GM12878 (cell line): ENCODE results near the gene SLC4A5.
A peak's percentile ranks its signal among the peaks of the same experiment; 100 is the strongest.

Experiments used
- CHD4 ChIP-seq: fragments of 200-600 bp; sonication (generic); IDR thresholded peaks from 2 replicates; pipeline ENCODE4 v1.6.1; 2016; ENCODE audit warnings: mild to moderate bottlenecking
- EZH2 ChIP-seq: IDR thresholded peaks from 2 replicates; pipeline ENCODE4 v1.6.1; 2012; ENCODE audit warnings: low read depth, mild to moderate bottlenecking, control low read depth, inconsistent platforms, low read length, borderline replicate concordance; ENCODE audit not compliant: control insufficient read depth
- FOXM1 ChIP-seq: IDR thresholded peaks from 2 replicates; pipeline ENCODE4 v1.6.1; 2012; ENCODE audit warnings: low read depth, mild to moderate bottlenecking, inconsistent platforms, low read length, moderate library complexity
- JUND ChIP-seq: IDR thresholded peaks from 2 replicates; pipeline ENCODE4 v1.6.1; 2012; ENCODE audit warnings: low read depth, mild to moderate bottlenecking, low read length, improper control_type of control experiment, moderate library complexity
- MTA3 ChIP-seq: IDR thresholded peaks from 2 replicates; pipeline ENCODE4 v1.6.1; 2012; ENCODE audit warnings: low read length, inconsistent platforms, borderline replicate concordance
- MXI1 ChIP-seq: fragments of 150-350 bp; IDR thresholded peaks from 2 replicates; pipeline ENCODE4 v1.6.1; 2011; ENCODE audit warnings: low read depth, mild to moderate bottlenecking, inconsistent platforms, low read length, improper control_type of control experiment
- POLR2A ChIP-seq: IDR thresholded peaks from 2 replicates; pipeline ENCODE4 v1.6.1; 2011; ENCODE audit warnings: low read depth, mild to moderate bottlenecking, low read length
- RAD21 ChIP-seq: IDR thresholded peaks from 2 replicates; pipeline ENCODE4 v1.6.1; 2011; ENCODE audit warnings: mild to moderate bottlenecking, low read depth, low read length, moderate library complexity; ENCODE audit not compliant: insufficient read depth
- RFX5 ChIP-seq: IDR thresholded peaks from 2 replicates; pipeline ENCODE4 v1.6.1; 2011; ENCODE audit warnings: low read depth, low read length, improper control_type of control experiment
- TAF1 ChIP-seq: IDR thresholded peaks from 2 replicates; pipeline ENCODE4 v1.6.1; 2011; ENCODE audit warnings: mild to moderate bottlenecking, low read depth, low read length, borderline replicate concordance
- ZNF24 ChIP-seq: fragments of 450-650 bp; IDR thresholded peaks from 2 replicates; pipeline ENCODE4 v1.6.1; 2017; ENCODE audit warnings: antibody characterized with exemption, mild to moderate bottlenecking
- TF ChIP-seq, protein P1 (sequence below): fragments of 450-650 bp; conservative IDR thresholded peaks from 2 replicates; pipeline ENCODE4 v1.6.1; 2017; ENCODE audit warnings: mild to moderate bottlenecking, moderate library complexity
- TF ChIP-seq, protein P2 (sequence below), 3 experiments: IDR thresholded peaks in 2 of 3; conservative IDR thresholded peaks in 1 of 3; 2 replicates each; pipeline ENCODE4 v1.5.1; 2011; ENCODE audit warnings: low read depth in 3 of 3, low read length in 3 of 3, mild to moderate bottlenecking in 3 of 3, control low read depth in 2 of 3, moderate library complexity in 2 of 3, inconsistent platforms in 1 of 3, mixed read lengths in 1 of 3; ENCODE audit not compliant: control insufficient read depth in 2 of 3, insufficient read depth in 1 of 3; ENCODE audit errors: extremely low read depth in 1 of 3
- TF ChIP-seq, protein P3 (sequence below): IDR thresholded peaks from 2 replicates; pipeline ENCODE4 v1.6.1; 2011; ENCODE audit warnings: borderline replicate concordance, low read depth, mild to moderate bottlenecking, moderate library complexity, mixed read lengths, low read length; ENCODE audit not compliant: insufficient read depth; ENCODE audit errors: extremely low read length

DNA sequence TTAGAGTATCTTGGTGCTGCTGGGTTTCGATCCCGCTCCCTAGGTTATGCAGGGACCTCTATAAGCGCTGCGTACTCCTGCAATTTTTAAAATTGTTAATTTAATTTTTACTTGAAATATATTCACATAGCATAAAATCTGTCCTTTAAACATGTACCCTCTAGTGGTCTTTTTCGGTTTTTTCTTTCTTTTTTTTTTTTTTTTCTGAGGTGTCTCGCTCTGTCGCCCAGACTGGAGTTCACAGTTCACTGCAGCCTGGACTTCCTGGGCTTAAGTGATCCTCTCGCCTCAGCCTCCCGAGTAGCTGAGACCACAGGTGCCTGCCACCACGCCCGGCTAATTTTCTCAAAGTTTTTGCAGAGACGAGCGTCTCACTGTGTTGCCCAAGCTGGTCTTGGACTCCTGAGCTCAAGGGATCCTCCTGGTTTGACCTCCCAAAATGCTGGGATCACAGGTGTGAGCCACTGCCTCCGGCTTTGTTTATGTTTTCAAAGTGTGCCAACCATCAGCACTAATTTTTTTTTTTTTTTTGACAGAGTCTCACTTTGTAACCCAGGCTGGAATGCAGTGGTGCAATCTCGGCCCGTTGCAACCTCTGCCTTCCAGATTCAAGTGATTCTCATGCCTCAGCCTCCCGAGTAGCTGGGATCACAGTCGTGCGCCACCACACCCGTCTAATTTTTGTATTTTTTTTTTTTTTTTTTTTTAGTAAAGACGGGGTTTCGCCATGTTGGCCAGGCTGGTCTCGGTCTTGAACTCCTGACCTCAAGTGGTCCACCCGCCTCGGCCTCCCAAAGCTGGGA lies 164.0 kb downstream of the SLC4A5 start:
- TF ChIP-seq ZNF24 (no peak), CHD4 (no peak), TAF1 (no peak; the same call in 1 of the 2 replicates), FOXM1 (no peak), POLR2A (no peak), MTA3 (no peak), EZH2 (no peak), RFX5 (no peak), MXI1 (no peak), JUND (no peak), RAD21 (no peak)
- TF ChIP-seq, protein P1, sequence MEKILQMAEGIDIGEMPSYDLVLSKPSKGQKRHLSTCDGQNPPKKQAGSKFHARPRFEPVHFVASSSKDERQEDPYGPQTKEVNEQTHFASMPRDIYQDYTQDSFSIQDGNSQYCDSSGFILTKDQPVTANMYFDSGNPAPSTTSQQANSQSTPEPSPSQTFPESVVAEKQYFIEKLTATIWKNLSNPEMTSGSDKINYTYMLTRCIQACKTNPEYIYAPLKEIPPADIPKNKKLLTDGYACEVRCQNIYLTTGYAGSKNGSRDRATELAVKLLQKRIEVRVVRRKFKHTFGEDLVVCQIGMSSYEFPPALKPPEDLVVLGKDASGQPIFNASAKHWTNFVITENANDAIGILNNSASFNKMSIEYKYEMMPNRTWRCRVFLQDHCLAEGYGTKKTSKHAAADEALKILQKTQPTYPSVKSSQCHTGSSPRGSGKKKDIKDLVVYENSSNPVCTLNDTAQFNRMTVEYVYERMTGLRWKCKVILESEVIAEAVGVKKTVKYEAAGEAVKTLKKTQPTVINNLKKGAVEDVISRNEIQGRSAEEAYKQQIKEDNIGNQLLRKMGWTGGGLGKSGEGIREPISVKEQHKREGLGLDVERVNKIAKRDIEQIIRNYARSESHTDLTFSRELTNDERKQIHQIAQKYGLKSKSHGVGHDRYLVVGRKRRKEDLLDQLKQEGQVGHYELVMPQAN: no peak
- TF ChIP-seq, protein P2, sequence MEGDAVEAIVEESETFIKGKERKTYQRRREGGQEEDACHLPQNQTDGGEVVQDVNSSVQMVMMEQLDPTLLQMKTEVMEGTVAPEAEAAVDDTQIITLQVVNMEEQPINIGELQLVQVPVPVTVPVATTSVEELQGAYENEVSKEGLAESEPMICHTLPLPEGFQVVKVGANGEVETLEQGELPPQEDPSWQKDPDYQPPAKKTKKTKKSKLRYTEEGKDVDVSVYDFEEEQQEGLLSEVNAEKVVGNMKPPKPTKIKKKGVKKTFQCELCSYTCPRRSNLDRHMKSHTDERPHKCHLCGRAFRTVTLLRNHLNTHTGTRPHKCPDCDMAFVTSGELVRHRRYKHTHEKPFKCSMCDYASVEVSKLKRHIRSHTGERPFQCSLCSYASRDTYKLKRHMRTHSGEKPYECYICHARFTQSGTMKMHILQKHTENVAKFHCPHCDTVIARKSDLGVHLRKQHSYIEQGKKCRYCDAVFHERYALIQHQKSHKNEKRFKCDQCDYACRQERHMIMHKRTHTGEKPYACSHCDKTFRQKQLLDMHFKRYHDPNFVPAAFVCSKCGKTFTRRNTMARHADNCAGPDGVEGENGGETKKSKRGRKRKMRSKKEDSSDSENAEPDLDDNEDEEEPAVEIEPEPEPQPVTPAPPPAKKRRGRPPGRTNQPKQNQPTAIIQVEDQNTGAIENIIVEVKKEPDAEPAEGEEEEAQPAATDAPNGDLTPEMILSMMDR (IDR thresholded peaks at IDR 0.05 in 2 of 3, conservative IDR thresholded peaks at IDR 0.05 in 1 of 3; ENCODE audit: control insufficient read depth in 2 of 3, extremely low read depth in 1 of 3, insufficient read depth in 1 of 3, low read depth in 3 of 3, low read length in 3 of 3): peak in 2 of 3 experiments; percentile 13 to 41; a peak in 2 of 6 replicates
- TF ChIP-seq, protein P3, sequence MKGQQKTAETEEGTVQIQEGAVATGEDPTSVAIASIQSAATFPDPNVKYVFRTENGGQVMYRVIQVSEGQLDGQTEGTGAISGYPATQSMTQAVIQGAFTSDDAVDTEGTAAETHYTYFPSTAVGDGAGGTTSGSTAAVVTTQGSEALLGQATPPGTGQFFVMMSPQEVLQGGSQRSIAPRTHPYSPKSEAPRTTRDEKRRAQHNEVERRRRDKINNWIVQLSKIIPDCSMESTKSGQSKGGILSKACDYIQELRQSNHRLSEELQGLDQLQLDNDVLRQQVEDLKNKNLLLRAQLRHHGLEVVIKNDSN: no peak
